Memory B cell (primary cell): ENCODE results near the gene FLT3.
A peak's percentile ranks its signal among the peaks of the same experiment; 100 is the strongest.
"Not testable (repeated sequence)": the region's sequence is repeated elsewhere in the genome, so short reads cannot be mapped to it uniquely, and the experiment has no call there.

Experiments used
- ATAC-seq: fragments of 150-1000 bp; cut with Tn5 transposase; 2 replicates; pipeline ENCODE4 v1.10.0; 2021; ENCODE audit warnings: low read depth, mild to moderate bottlenecking, moderate library complexity
- DNase-seq, 2 donors: peaks; one replicate each; pipeline ENCODE4 v3.0.0; 2022; ENCODE audit warnings: low spot score in 2 of 2
- H3K27ac Mint-ChIP-seq: one replicate; pipeline ENCODE4 v1.8.0; 2022; ENCODE audit warnings: mild to moderate bottlenecking, moderate library complexity, mixed read lengths
- H3K27me3 Mint-ChIP-seq: one replicate; pipeline ENCODE4 v1.8.0; 2022; ENCODE audit warnings: mixed read lengths
- H3K36me3 Mint-ChIP-seq: one replicate; pipeline ENCODE4 v1.8.0; 2022; ENCODE audit warnings: mild to moderate bottlenecking, mixed read lengths
- H3K4me1 Mint-ChIP-seq: one replicate; pipeline ENCODE4 v1.8.0; 2022; ENCODE audit warnings: mixed read lengths
- H3K4me3 Mint-ChIP-seq: one replicate; pipeline ENCODE4 v1.8.0; 2022; ENCODE audit warnings: mild to moderate bottlenecking, moderate library complexity, mixed read lengths
- H3K9me3 Mint-ChIP-seq: one replicate; pipeline ENCODE4 v1.8.0; 2022; ENCODE audit warnings: mixed read lengths

The FLT3 gene

GRCh38 chr13:28044608-28045007 lies 55.8 kb downstream of the FLT3 start:
- no peak for ATAC-seq
- Mint-ChIP-seq H3K36me3 (peaks cover 3% of the 10 kb centered on the region), H3K27me3 (no peaks in the 10 kb centered on the region), H3K4me1 (peaks cover 45% of the 10 kb centered on the region), H3K4me3 (peak overlapping the region; percentile 8), H3K9me3 (peaks cover 2% of the 10 kb centered on the region), H3K27ac (no peak overlapping the region)
- no peak for DNase-seq

- ATAC-seq: peak; percentile 41
- peak in 1 of 2 donors; percentile 23 for DNase-seq
- Mint-ChIP-seq H3K9me3 (peaks cover 2% of the 10 kb centered on the region), H3K4me3 (no peak overlapping the region), H3K4me1 (peaks cover 35% of the 10 kb centered on the region), H3K27ac (peak overlapping the region; percentile 26), H3K27me3 (no peaks in the 10 kb centered on the region), H3K36me3 (peaks cover 3% of the 10 kb centered on the region)
These were observed 57.2 kb downstream of the FLT3 start for GRCh38 chr13:28043224-28043623.

- DNase-seq: no peak
- no peaks in the 10 kb centered on the region for H3K27me3 Mint-ChIP-seq
- H3K9me3 Mint-ChIP-seq: peaks cover 2% of the 10 kb centered on the region
- ATAC-seq: no peak
- H3K27ac Mint-ChIP-seq: no peak overlapping the region
- H3K4me3 Mint-ChIP-seq: no peak overlapping the region
- peaks cover 3% of the 10 kb centered on the region for H3K36me3 Mint-ChIP-seq
- peaks cover 32% of the 10 kb centered on the region for H3K4me1 Mint-ChIP-seq
These were observed 58.9 kb downstream of the FLT3 start for GRCh38 chr13:28041501-28041900.

- ATAC-seq: no peak
- peaks cover 2% of the 10 kb centered on the region for H3K9me3 Mint-ChIP-seq
- no peaks in the 10 kb centered on the region for H3K27me3 Mint-ChIP-seq
- peaks cover 29% of the 10 kb centered on the region for H3K4me1 Mint-ChIP-seq
- H3K27ac Mint-ChIP-seq: no peak overlapping the region
- H3K4me3 Mint-ChIP-seq: no peak overlapping the region
- peaks cover 2% of the 10 kb centered on the region for H3K36me3 Mint-ChIP-seq
- no peak for DNase-seq
These were observed 59.3 kb downstream of the FLT3 start for GRCh38 chr13:28041031-28041461.

- H3K4me1 Mint-ChIP-seq: peaks cover 25% of the 10 kb centered on the region
- ATAC-seq (no peak), DNase-seq (no peak)
- H3K27me3 Mint-ChIP-seq: no peaks in the 10 kb centered on the region
- H3K9me3 Mint-ChIP-seq: peaks cover 2% of the 10 kb centered on the region
- H3K36me3 Mint-ChIP-seq: no peaks in the 10 kb centered on the region
- no peak overlapping the region for H3K27ac Mint-ChIP-seq
- no peak overlapping the region for H3K4me3 Mint-ChIP-seq
These were observed 63.0 kb downstream of the FLT3 start for GRCh38 chr13:28037399-28037798.

- no peaks in the 10 kb centered on the region for H3K27me3 Mint-ChIP-seq
- H3K4me1 Mint-ChIP-seq: peaks cover 34% of the 10 kb centered on the region
- ATAC-seq (no peak), DNase-seq (no peak)
- peaks cover 2% of the 10 kb centered on the region for H3K9me3 Mint-ChIP-seq
- H3K27ac Mint-ChIP-seq: no peak overlapping the region
- H3K4me3 Mint-ChIP-seq: no peak overlapping the region
- H3K36me3 Mint-ChIP-seq: no peaks in the 10 kb centered on the region
These were observed 65.1 kb downstream of the FLT3 start for GRCh38 chr13:28035146-28035782.

GRCh38 chr13:28033894-28034655 lies 66.3 kb downstream of the FLT3 start:
- no peaks in the 10 kb centered on the region for H3K27me3 Mint-ChIP-seq
- H3K4me3 Mint-ChIP-seq: no peak overlapping the region
- no peaks in the 10 kb centered on the region for H3K9me3 Mint-ChIP-seq
- H3K36me3 Mint-ChIP-seq: no peaks in the 10 kb centered on the region
- no peak overlapping the region for H3K27ac Mint-ChIP-seq
- DNase-seq: no peak
- H3K4me1 Mint-ChIP-seq: peaks cover 30% of the 10 kb centered on the region
- no peak for ATAC-seq

GRCh38 chr13:28032438-28032837 lies 67.9 kb downstream of the FLT3 start:
- not testable (repeated sequence) for H3K27ac Mint-ChIP-seq, H3K27me3 Mint-ChIP-seq, H3K9me3 Mint-ChIP-seq, DNase-seq, H3K36me3 Mint-ChIP-seq, H3K4me3 Mint-ChIP-seq, ATAC-seq
- H3K4me1 Mint-ChIP-seq: peaks cover 27% of the 10 kb centered on the region

GRCh38 chr13:28031896-28032288 lies 68.5 kb downstream of the FLT3 start:
- Mint-ChIP-seq H3K9me3 (no peaks in the 10 kb centered on the region), H3K27me3 (no peaks in the 10 kb centered on the region)
- peak; percentile 48 for ATAC-seq

GRCh38 chr13:28031220-28031895 lies 69.0 kb downstream of the FLT3 start:
- peak; percentile 82 for ATAC-seq
- Mint-ChIP-seq H3K36me3 (no peaks in the 10 kb centered on the region), H3K27ac (peak overlapping the region; percentile 6), H3K4me1 (peaks cover 27% of the 10 kb centered on the region), H3K9me3 (no peaks in the 10 kb centered on the region), H3K4me3 (peak overlapping the region; percentile 3), H3K27me3 (no peaks in the 10 kb centered on the region)
- DNase-seq: peak in 1 of 2 donors; percentile 16

More at GRCh38 chr13:28031896-28032288, 68.5 kb downstream of the FLT3 start:
- Mint-ChIP-seq H3K36me3 (no peaks in the 10 kb centered on the region), H3K4me1 (peaks cover 27% of the 10 kb centered on the region), H3K4me3 (no peak overlapping the region), H3K27ac (peak overlapping the region; percentile 6)
- DNase-seq: no peak

- H3K27ac Mint-ChIP-seq: no peak overlapping the region
- H3K27me3 Mint-ChIP-seq: no peaks in the 10 kb centered on the region
- DNase-seq: no peak
- H3K4me1 Mint-ChIP-seq: peaks cover 16% of the 10 kb centered on the region
- H3K9me3 Mint-ChIP-seq: no peaks in the 10 kb centered on the region
- no peak overlapping the region for H3K4me3 Mint-ChIP-seq
- H3K36me3 Mint-ChIP-seq: no peaks in the 10 kb centered on the region
- ATAC-seq: no peak
These were observed 72.6 kb downstream of the FLT3 start for GRCh38 chr13:28027607-28028364.

GRCh38 chr13:28027071-28027470 lies 73.3 kb downstream of the FLT3 start:
- no peak overlapping the region for H3K4me3 Mint-ChIP-seq
- H3K9me3 Mint-ChIP-seq: no peaks in the 10 kb centered on the region
- ATAC-seq: no peak
- no peaks in the 10 kb centered on the region for H3K36me3 Mint-ChIP-seq
- no peak overlapping the region for H3K27ac Mint-ChIP-seq
- no peak for DNase-seq
- peaks cover 11% of the 10 kb centered on the region for H3K4me1 Mint-ChIP-seq
- H3K27me3 Mint-ChIP-seq: no peaks in the 10 kb centered on the region

- Mint-ChIP-seq H3K9me3 (no peaks in the 10 kb centered on the region), H3K4me1 (peaks cover 5% of the 10 kb centered on the region), H3K36me3 (no peaks in the 10 kb centered on the region), H3K4me3 (no peak overlapping the region), H3K27me3 (no peaks in the 10 kb centered on the region), H3K27ac (no peak overlapping the region)
- ATAC-seq (no peak), DNase-seq (no peak)
These were observed 73.9 kb downstream of the FLT3 start for GRCh38 chr13:28026508-28026907.
